ENCODE data around the gene B2M. TPM values are rescaled to one million over a fixed set of nuclear protein-coding genes. Genes with fewer than 3 reads are reported as not detected.

B2M gene
- total and polyA plus RNA-seq, 4 donors = 1,933 to 11,026 (median 3,433) TPM

Small RNA genes within 50 kb of the gene (small RNA-seq; reads per million reads assigned to genes)
- not detected for gene RF00019 (ENCODE audit: low replicate concordance)

Other genes with a start within 250 kb of the B2M start
- gene EIF3J, start 174.4 kb upstream of the B2M start, total RNA-seq = 10 to 100 TPM; 51.3 to 52.1 TPM
- gene EIF3J, start 174.4 kb upstream of the B2M start, polyA plus RNA-seq = 10 to 100 TPM; 32.0 to 49.7 TPM
- gene SPG11, start 47.9 kb upstream of the B2M start, total RNA-seq = 100 to 1,000 TPM in 1 of 2 donors, 10 to 100 TPM in 1; 86.5 to 119 TPM
- 10 to 100 TPM; 39.2 to 42.0 TPM for gene SPG11, start 47.9 kb upstream of the B2M start, polyA plus RNA-seq
- 1 to 10 TPM; 2.4 to 3.0 TPM for gene PATL2, start 194 bp upstream of the B2M start, total RNA-seq
- gene PATL2, start 194 bp upstream of the B2M start, polyA plus RNA-seq = 1 to 10 TPM; 4.4 to 4.8 TPM
- 10 to 100 TPM; 13.1 to 21.3 TPM for gene TRIM69, start 25.0 kb downstream of the B2M start, total RNA-seq
- 10 to 100 TPM; 11.2 to 26.4 TPM for gene TRIM69, start 25.0 kb downstream of the B2M start, polyA plus RNA-seq
- not detected for gene TERB2, start 245.2 kb downstream of the B2M start, total RNA-seq
- gene TERB2, start 245.2 kb downstream of the B2M start, polyA plus RNA-seq = not detected

All from lung (tissue), 5 donors.